Sigmoid colon (tissue), 7 donors: ENCODE data around the gene TATDN3. TPM values are rescaled to one million over a fixed set of nuclear protein-coding genes. Genes with fewer than 3 reads are reported as not detected.
"Not testable (repeated sequence)": the region's sequence is repeated elsewhere in the genome, so short reads cannot be mapped to it uniquely, and the experiment has no call there.

ENCODE experiments used
- DNase-seq: peaks from one replicate; pipeline ENCODE4 v3.0.0-alpha.2; 2019
- H3K27ac ChIP-seq, 4 donors: fragments of 200-600 bp; sonication (generic); one replicate each; pipeline ENCODE4 v1.5.1; 2016 to 2019; ENCODE audit warnings: mild to moderate bottlenecking in 1 of 4
- H3K27me3 ChIP-seq, 3 donors: fragments of 200-600 bp; sonication (generic); one replicate each; pipeline ENCODE4 v1.5.1; 2019; ENCODE audit warnings: mild to moderate bottlenecking in 1 of 3
- H3K36me3 ChIP-seq, 4 donors: fragments of 200-600 bp; sonication (generic); one replicate each; pipeline ENCODE4 v1.5.1; 2016 to 2019
- H3K4me1 ChIP-seq, 4 donors: fragments of 200-600 bp; sonication (generic); one replicate each; pipeline ENCODE4 v1.5.1; 2017 to 2019
- H3K4me3 ChIP-seq, 4 donors: fragments of 200-600 bp; sonication (generic); one replicate each; pipeline ENCODE4 v1.5.1; 2017 to 2019; ENCODE audit warnings: mild to moderate bottlenecking in 2 of 4, moderate library complexity in 1 of 4
- H3K9me3 ChIP-seq, 4 donors: fragments of 200-600 bp in 3 of 4; sonication (generic) in 3 of 4; one replicate each; pipeline versions ENCODE4 v1.5.1 to v1.6.1; 2013 to 2019
- EP300 ChIP-seq, 4 donors: sonication (generic); formaldehyde crosslinking; IDR thresholded peaks; one replicate each; pipeline ENCODE4 v1.6.1; 2017; ENCODE audit warnings: antibody characterized with exemption in 4 of 4
- POLR2A ChIP-seq, 2 donors: fragments of 450-650 bp; IDR thresholded peaks; one replicate each; pipeline ENCODE4 v1.6.1; 2016; ENCODE audit warnings: antibody characterized with exemption in 2 of 2, mild to moderate bottlenecking in 2 of 2, moderate library complexity in 2 of 2
- POLR2AphosphoS5 ChIP-seq, 4 donors: sonication (generic); formaldehyde crosslinking; IDR thresholded peaks; one replicate each; pipeline ENCODE4 v1.6.1; 2017; ENCODE audit warnings: antibody characterized with exemption in 4 of 4
- WGBS, 2 donors: extraction: QIAGEN DNeasy Blood & Tissue Kit; methylation state at CpG; one replicate each; pipeline ENCODE4 v1.1.7; 2013; 5-methylcytosine and 5-hydroxymethylcytosine counted together
- intact Hi-C: fragments of 100-400 bp; cut with DNase I; formaldehyde crosslinking; loops from one replicate; pipeline ENCODE4 v1.15.1; 2023
- polyA plus RNA-seq, 3 donors: library from polyadenylated mRNA; stranded (reverse); fragments of 200-250 nt; gene quantifications; one replicate each; pipeline ENCODE4 v1.2.3, GENCODE V29; 2013
- total RNA-seq, 4 donors: library from RNA; depleted of rRNA; stranded (reverse); fragments of >200 nt; gene quantifications; one replicate each; pipeline ENCODE4 v1.1.0, GENCODE V29; 2016
- TF ChIP-seq, protein P1 (sequence below), 4 experiments: fragments of 450-650 bp in 3 of 4; fragments of 200-600 bp in 1 of 4; IDR thresholded peaks; one replicate each; pipeline ENCODE4 v1.5.1; 2016 to 2019; ENCODE audit warnings: antibody characterized with exemption in 4 of 4, mild to moderate bottlenecking in 3 of 4, moderate library complexity in 2 of 4
- donor health status: healthy with polysubstance abuse.
- donor health status: Bipolar disorder and iron deficiency.
- donor health status: healthy.

The TATDN3 gene
- total and polyA plus RNA-seq, 7 donors = 9.1 to 25.7 (median 12.5) TPM

GRCh38 chr1:212858461-212859265 is 67.0 kb downstream of the TATDN3 start:
- DNase-seq = peak; percentile 72
- TF ChIP-seq, protein P1, sequence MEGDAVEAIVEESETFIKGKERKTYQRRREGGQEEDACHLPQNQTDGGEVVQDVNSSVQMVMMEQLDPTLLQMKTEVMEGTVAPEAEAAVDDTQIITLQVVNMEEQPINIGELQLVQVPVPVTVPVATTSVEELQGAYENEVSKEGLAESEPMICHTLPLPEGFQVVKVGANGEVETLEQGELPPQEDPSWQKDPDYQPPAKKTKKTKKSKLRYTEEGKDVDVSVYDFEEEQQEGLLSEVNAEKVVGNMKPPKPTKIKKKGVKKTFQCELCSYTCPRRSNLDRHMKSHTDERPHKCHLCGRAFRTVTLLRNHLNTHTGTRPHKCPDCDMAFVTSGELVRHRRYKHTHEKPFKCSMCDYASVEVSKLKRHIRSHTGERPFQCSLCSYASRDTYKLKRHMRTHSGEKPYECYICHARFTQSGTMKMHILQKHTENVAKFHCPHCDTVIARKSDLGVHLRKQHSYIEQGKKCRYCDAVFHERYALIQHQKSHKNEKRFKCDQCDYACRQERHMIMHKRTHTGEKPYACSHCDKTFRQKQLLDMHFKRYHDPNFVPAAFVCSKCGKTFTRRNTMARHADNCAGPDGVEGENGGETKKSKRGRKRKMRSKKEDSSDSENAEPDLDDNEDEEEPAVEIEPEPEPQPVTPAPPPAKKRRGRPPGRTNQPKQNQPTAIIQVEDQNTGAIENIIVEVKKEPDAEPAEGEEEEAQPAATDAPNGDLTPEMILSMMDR (IDR thresholded peaks at IDR 0.05) = no peak
- TF ChIP-seq EP300 (IDR thresholded peaks at IDR 0.05) = no peak
- TF ChIP-seq POLR2A (IDR thresholded peaks at IDR 0.05) = no peak
- no peak for TF ChIP-seq POLR2AphosphoS5 (IDR thresholded peaks at IDR 0.05)
- Histone ChIP-seq H3K27me3 (no peaks in the 10 kb centered on the region), H3K9me3 (no peaks in the 10 kb centered on the region), H3K36me3 (peaks cover 0 to under 1% (median 0%) of the 10 kb centered on the region in 4 donors), H3K27ac (peak overlapping the region; percentile 88 to 93 (median 92)), H3K4me1 (peaks cover 0 to 39% (median 30%) of the 10 kb centered on the region in 4 donors), H3K4me3 (peak overlapping the region; percentile 81 to 98 (median 92))
- intact Hi-C loops = loop anchor here (2.0 to 10.0 kb wide), 2 partner anchors 66 to 294 kb away; no protein-coding TSS in a partner anchor
- WGBS, 2 donors = 6 to 7% methylated on average over 54 of the region's 54 CpGs

GRCh38 chr1:212860713-212861581 is 69.3 kb downstream of the TATDN3 start:
- Histone ChIP-seq H3K36me3 (peaks cover 0 to 12% (median 0%) of the 10 kb centered on the region in 4 donors), H3K27ac (no peak overlapping the region), H3K27me3 (no peaks in the 10 kb centered on the region), H3K4me3 (no peak overlapping the region), H3K4me1 (peaks cover 0 to 39% (median 30%) of the 10 kb centered on the region in 4 donors), H3K9me3 (no peaks in the 10 kb centered on the region)
- intact Hi-C loops = no loop called here
- 80 to 81% methylated on average over 5 of the region's 5 CpGs for WGBS, 2 donors
- DNase-seq = no peak
- TF ChIP-seq POLR2AphosphoS5 (IDR thresholded peaks at IDR 0.05) (no peak), EP300 (IDR thresholded peaks at IDR 0.05) (no peak), POLR2A (IDR thresholded peaks at IDR 0.05) (no peak)
- TF ChIP-seq, protein P1 (IDR thresholded peaks at IDR 0.05) = no peak

GRCh38 chr1:212862111-212862690 is 70.5 kb downstream of the TATDN3 start:
- no peak overlapping the region for H3K4me3 ChIP-seq
- TF ChIP-seq POLR2AphosphoS5 (IDR thresholded peaks at IDR 0.05) = no peak
- no peak for TF ChIP-seq POLR2A (IDR thresholded peaks at IDR 0.05)
- TF ChIP-seq, protein P1 (IDR thresholded peaks at IDR 0.05) = no peak
- no peak for TF ChIP-seq EP300 (IDR thresholded peaks at IDR 0.05)
- 91 to 96% methylated on average over 2 of the region's 2 CpGs for WGBS, 2 donors
- no peak overlapping the region for H3K27ac ChIP-seq
- no peaks in the 10 kb centered on the region for H3K27me3 ChIP-seq
- no peak for DNase-seq
- H3K36me3 ChIP-seq = peaks cover 0 to 12% (median 0%) of the 10 kb centered on the region in 4 donors
- intact Hi-C loops = no loop called here
- H3K4me1 ChIP-seq = peaks cover 0 to 32% (median 24%) of the 10 kb centered on the region in 4 donors
- H3K9me3 ChIP-seq = no peaks in the 10 kb centered on the region

DNA sequence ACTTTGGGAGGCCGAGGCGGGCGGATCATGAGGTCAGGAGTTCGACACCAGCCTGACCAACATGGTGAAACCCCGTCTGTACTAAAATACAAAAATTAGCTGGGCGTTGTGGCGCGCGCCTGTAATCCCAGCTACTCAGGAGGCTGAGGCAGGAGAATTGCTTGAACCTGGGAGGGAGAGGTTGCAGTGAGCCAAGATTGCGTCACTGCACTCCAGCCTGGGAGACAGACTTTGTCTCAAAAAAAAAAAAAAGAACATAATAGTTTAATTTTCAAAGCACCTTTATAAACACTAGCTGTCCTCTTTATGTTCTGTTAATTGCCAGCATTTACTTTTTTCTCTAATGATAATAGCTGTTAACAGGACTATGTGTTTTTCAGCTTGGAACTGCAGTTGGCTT is 71.7 kb downstream of the TATDN3 start:
- H3K4me3 ChIP-seq, DNase-seq, intact Hi-C loops, H3K9me3 ChIP-seq, H3K27ac ChIP-seq, H3K27me3 ChIP-seq: not testable (repeated sequence)
- 90 to 92% methylated on average over 10 of the region's 10 CpGs for WGBS, 2 donors
- H3K36me3 ChIP-seq = peaks cover 0 to 17% (median 0%) of the 10 kb centered on the region in 4 donors
- H3K4me1 ChIP-seq = peaks cover 0 to 28% (median 23%) of the 10 kb centered on the region in 4 donors
